Measurements from ENCODE around the gene GPR55. TPM values are rescaled to one million over a fixed set of nuclear protein-coding genes. Genes with fewer than 3 reads are reported as not detected.

Gene GPR55
- total RNA-seq, 1 experiment from 2014 or later: not detected

GRCh38 chr2:230958820-230959756, 34.0 kb upstream of the GPR55 start:
- POLR2A ChIA-PET: no interaction called here
- no peaks in the 10 kb centered on the region for H3K27me3 ChIP-seq (replicated peaks; ENCODE audit: control insufficient read depth, insufficient read depth, low read length)
- H3K4me3 ChIP-seq (ENCODE audit: low read depth, low read length): no peak overlapping the region
- TF ChIP-seq CTCF (IDR thresholded peaks at IDR 0.05; ENCODE audit: insufficient read depth in 1 of 2, low read depth in 1 of 2, low read length in 1 of 2, severe bottlenecking in 1 of 2, unreplicated experiment in 1 of 2): no peak
- Mint-ChIP-seq H3K27ac (ENCODE audit: unreplicated experiment) (no peak overlapping the region), H3K27me3 (ENCODE audit: insufficient read depth, unreplicated experiment) (no peaks in the 10 kb centered on the region), H3K9me3 (ENCODE audit: unreplicated experiment) (no peaks in the 10 kb centered on the region), H3K36me3 (ENCODE audit: insufficient read depth, unreplicated experiment) (peaks cover 5% of the 10 kb centered on the region), H3K4me3 (ENCODE audit: unreplicated experiment) (no peak overlapping the region), H3K4me1 (ENCODE audit: low read depth, unreplicated experiment) (peaks cover 8% of the 10 kb centered on the region)
- peaks cover 12% of the 10 kb centered on the region for H3K4me1 ChIP-seq
- H3K9me3 ChIP-seq: no peaks in the 10 kb centered on the region
- H3K36me3 ChIP-seq (ENCODE audit: control insufficient read depth, insufficient read depth, low read length): no peaks in the 10 kb centered on the region
- DNase-seq: peak in 1 of 2 experiments; percentile 14
- intact Hi-C loops (cut with micrococcal nuclease; ENCODE audit: unreplicated experiment): no loop called here
- BruUV-seq (replicated peaks): no TSS peak
- CTCF ChIA-PET: no interaction called here

- Mint-ChIP-seq H3K9me3 (ENCODE audit: unreplicated experiment) (no peaks in the 10 kb centered on the region), H3K27ac (ENCODE audit: unreplicated experiment) (peak overlapping the region; percentile 48), H3K27me3 (ENCODE audit: insufficient read depth, unreplicated experiment) (no peaks in the 10 kb centered on the region), H3K4me3 (ENCODE audit: unreplicated experiment) (peak overlapping the region; percentile 78), H3K36me3 (ENCODE audit: insufficient read depth, unreplicated experiment) (peaks cover 5% of the 10 kb centered on the region), H3K4me1 (ENCODE audit: low read depth, unreplicated experiment) (peaks cover 8% of the 10 kb centered on the region)
- intact Hi-C loops (cut with micrococcal nuclease; ENCODE audit: unreplicated experiment): no loop called here
- BruUV-seq (replicated peaks): no TSS peak
- no peaks in the 10 kb centered on the region for H3K36me3 ChIP-seq (ENCODE audit: control insufficient read depth, insufficient read depth, low read length)
- peaks cover 12% of the 10 kb centered on the region for H3K4me1 ChIP-seq
- H3K4me3 ChIP-seq (ENCODE audit: low read depth, low read length): peak overlapping the region; percentile 19
- CTCF ChIA-PET: no interaction called here
- H3K27me3 ChIP-seq (replicated peaks; ENCODE audit: control insufficient read depth, insufficient read depth, low read length): no peaks in the 10 kb centered on the region
- no peak for TF ChIP-seq CTCF (IDR thresholded peaks at IDR 0.05; ENCODE audit: insufficient read depth in 1 of 2, low read depth in 1 of 2, low read length in 1 of 2, severe bottlenecking in 1 of 2, unreplicated experiment in 1 of 2)
- H3K9me3 ChIP-seq: no peaks in the 10 kb centered on the region
- POLR2A ChIA-PET: no interaction called here
- no peak for DNase-seq
Measured at GRCh38 chr2:230957756-230958391, 32.8 kb upstream of the GPR55 start.

- Mint-ChIP-seq H3K9me3 (ENCODE audit: unreplicated experiment) (no peaks in the 10 kb centered on the region), H3K27me3 (ENCODE audit: insufficient read depth, unreplicated experiment) (no peaks in the 10 kb centered on the region), H3K4me3 (ENCODE audit: unreplicated experiment) (peak overlapping the region; percentile 78), H3K27ac (ENCODE audit: unreplicated experiment) (peak overlapping the region; percentile 48), H3K36me3 (ENCODE audit: insufficient read depth, unreplicated experiment) (peaks cover 5% of the 10 kb centered on the region), H3K4me1 (ENCODE audit: low read depth, unreplicated experiment) (peaks cover 8% of the 10 kb centered on the region)
- Histone ChIP-seq H3K4me3 (ENCODE audit: low read depth, low read length) (peak overlapping the region; percentile 19), H3K36me3 (ENCODE audit: control insufficient read depth, insufficient read depth, low read length) (no peaks in the 10 kb centered on the region), H3K9me3 (no peaks in the 10 kb centered on the region), H3K27me3 (replicated peaks; ENCODE audit: control insufficient read depth, insufficient read depth, low read length) (no peaks in the 10 kb centered on the region), H3K4me1 (peaks cover 12% of the 10 kb centered on the region)
- intact Hi-C loops (cut with micrococcal nuclease; ENCODE audit: unreplicated experiment): no loop called here
- BruUV-seq (replicated peaks): no TSS peak
- peak in 1 of 2 experiments; percentile 21 for DNase-seq
- ChIA-PET POLR2A (no interaction called here), CTCF (no interaction called here)
- TF ChIP-seq CTCF (IDR thresholded peaks at IDR 0.05; ENCODE audit: insufficient read depth in 1 of 2, low read depth in 1 of 2, low read length in 1 of 2, severe bottlenecking in 1 of 2, unreplicated experiment in 1 of 2): no peak
Measured at GRCh38 chr2:230956827-230957755, 32.0 kb upstream of the GPR55 start.
